ENCODE measurements around the gene HGS.
A peak's percentile ranks its signal among the peaks of the same experiment; 100 is the strongest.

The HGS gene

GRCh38 chr17:81656835-81657234 lies 27.0 kb upstream of the HGS start:
- no peak for DNase-seq

DNA sequence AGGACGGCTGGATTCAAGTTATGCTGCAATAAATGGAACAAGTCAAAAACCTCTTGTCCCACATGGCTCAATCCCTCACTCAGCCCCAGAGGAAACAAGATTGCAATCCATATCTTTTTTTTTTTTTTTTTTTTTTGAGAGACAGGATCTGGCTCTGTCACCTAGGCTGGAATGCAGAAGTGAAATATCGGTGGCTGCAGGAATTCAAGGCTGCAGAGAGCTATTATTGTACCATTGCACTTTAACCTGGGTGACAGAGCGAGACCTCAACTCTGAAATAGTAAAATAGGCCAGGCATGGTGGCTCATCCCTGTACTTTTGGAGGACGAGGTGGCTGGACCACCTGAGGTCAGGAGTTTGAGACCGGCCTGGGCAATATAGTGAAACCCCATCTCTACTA lies 24.8 kb upstream of the HGS start:
- DNase-seq, result no peak

DNA sequence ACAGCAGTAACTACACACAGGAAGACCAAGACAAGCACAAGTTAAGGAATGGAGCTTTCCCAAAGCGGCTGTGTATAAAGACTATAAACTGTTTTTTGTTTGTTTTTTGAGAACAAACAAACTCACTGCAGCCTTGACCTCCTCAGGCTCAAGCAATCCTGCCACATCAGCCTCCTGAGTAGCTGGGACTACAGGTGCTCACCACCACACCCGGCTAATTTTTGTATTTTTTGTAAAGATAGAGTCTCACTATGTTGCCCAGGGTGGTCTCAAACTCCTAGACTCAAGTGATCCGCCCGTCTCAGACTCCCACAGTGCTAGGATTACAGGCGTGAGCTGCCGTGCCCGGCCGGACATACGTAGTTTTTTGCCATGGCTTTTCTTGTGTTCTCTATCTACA lies 23.4 kb upstream of the HGS start:
- no peak for DNase-seq

GRCh38 chr17:81662002-81662401 lies 21.8 kb upstream of the HGS start:
- DNase-seq, result no peak

DNA sequence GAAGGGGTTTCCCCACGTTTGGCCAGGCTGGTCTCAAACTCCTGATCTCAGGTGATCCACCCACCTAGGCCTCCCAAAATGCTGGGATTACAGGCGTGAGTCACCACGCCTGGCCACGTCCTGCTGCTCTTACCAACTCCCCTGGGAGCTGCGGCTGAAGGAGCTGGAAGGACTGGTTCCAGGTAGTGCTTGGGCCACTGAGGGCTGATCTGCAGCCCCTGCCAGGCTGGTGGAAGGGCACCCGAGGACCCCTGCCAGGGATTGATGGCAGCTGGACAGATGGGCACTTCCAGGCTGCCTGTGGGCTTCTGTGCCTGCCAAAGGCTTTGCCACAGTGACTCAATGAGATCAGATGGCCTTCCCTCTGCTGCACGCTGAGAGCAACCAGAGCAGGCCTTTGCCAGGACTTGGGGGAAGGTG lies 19.8 kb upstream of the HGS start:
- no peak for DNase-seq

DNA sequence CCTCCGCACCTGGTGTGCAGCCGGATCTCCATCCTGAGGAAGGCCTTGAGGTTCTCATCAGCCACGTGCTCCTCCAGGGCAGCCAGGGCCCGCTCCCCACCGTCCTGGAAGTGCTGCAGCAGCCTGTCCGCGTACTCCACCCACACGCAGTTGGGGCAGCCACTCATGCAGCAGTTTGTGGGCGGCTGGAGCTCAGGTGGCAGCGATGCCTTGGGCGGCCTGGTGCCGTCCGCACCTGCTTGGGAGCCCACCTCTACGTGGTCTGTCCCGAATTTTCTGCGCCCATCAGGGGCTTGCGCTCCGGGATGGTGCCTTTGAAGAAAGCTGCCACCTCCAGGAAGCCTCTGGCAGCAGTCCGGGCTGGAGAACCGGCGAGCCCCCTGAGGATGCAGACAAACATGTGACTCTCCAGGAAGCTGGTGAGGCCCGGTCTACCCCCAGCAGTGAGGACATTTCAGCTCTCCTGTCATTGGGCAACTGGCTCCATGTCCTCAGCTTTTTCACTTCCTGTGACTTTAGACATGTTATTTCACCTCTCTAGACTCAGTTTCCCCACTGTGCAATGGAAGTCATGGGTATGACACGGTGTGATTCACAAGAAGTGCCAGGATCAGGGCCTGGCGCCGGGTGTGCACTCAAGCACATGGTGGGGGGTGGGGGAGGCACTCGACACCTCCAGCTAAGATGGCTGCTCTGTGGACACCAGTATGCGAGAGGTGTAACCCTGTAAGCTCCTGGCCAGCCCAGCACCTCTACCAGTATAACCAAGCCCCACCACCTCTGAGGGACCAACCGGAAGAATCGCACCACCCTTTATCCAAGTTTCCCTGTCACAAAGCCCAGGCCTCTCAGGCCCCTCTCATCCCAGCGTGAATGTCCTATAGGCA lies 18.4 kb upstream of the HGS start:
- DNase-seq, result peak; percentile 59

- DNase-seq, result peak; percentile 59
These were observed 17.8 kb upstream of the HGS start for GRCh38 chr17:81666092-81666341.

GRCh38 chr17:81666342-81667191 lies 17.2 kb upstream of the HGS start, which contains the start of the genes CCDC137 and OXLD1:
Gene CCDC137 (plus strand): TSS chr17:81666737. CDS start chr17:81666767, 30 bp downstream.
Gene OXLD1 (minus strand): TSS chr17:81666605. CDS start chr17:81666577, 28 bp downstream.
- DNase-seq, result peak; percentile 97

- DNase-seq, result no peak
These were observed 16.1 kb upstream of the HGS start for GRCh38 chr17:81667754-81668153.

DNA sequence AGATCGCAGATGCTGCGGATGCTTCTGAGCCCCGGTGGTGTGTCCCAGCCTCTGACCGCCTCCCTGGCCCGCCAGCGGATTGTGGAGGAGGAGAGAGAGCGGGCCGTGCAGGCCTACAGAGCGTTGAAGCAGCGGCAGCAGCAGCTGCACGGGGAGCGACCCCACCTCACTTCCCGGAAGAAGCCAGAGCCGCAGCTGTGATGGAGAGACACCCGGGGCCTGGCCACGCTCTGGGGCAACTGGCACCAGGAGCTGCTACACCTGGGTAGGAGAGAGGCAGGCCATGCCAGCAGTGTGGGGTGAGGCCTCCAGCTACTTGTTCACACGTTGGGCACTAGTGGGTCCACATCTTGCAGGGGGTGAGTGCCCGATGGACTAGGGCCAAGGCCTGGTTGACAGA lies 11.3 kb upstream of the HGS start:
- DNase-seq, result no peak

DNA sequence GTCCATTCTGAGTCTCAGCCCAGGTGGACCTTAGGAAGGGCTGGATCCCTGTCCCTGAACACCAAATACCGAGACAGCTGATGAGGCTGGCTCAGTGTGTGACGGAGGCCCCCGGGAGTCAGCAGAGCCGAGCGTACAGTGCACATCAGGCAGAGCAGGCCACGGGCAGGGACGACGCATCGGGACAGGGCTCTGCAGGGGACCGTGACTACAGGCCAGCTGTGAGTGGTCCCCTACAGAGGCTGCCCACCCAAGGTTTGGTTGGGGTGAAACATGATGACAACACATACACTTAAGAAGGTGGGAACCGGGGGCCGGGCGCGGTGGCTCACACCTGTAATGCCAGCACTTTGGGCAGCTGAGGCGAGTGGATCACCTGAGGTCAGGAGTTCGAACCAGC lies 10.9 kb upstream of the HGS start:
- no peak for DNase-seq

DNA sequence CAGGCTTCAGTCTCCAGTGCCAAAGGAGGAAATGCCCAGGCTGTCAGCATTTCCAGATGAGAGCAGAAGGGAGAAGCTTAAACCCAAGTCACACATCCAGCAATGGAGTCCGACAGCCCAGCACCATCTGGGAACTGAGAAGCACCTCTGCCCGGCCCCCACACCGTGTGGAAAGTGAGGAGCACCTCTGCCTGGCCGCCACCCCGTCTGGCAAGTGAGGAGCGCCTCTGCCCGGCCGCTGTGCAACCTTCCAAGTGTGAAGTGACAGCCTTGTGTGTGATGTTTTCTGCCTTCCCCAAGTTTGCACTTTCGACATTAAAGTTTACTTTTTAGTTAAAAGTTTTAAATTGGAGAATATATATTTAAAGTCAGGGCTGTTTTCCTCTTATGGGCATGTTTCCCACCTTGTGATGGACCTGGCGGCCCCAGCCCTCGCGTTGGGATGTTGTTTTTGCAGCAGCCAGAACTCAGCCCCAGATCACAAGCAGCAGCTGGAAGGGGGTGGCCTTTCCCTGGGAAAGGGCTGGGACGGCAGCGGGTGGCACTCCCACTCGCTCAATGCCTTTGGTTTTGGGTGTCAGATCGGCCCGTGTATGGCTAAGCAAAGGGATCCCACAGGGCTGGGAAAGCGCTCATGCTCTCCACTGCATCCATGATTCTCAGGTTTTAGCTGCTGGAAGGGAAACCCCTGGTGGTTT lies 10.1 kb upstream of the HGS start:
- no peak for DNase-seq

GRCh38 chr17:81675515-81676221 lies 8.1 kb upstream of the HGS start:
- peak; percentile 46 for DNase-seq

DNA sequence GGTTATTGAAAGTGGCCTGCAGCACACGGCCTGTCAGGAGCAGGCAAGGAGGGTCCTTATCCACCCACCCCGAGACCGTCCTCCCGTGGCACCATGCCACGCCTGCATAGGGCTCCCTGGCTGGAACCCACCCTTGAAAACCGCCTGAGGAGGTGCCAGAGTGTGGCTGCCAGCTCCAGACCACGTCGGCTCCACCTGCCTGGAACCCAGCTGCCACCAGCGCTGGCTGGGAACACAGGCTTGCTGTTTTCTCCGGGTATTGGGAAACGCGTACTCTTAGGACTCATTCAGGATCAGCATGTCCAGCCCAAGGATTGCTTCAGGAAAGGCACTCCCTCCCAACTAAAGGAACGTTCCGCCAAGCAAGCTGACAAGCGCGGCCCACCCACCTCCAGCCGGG lies 6.9 kb upstream of the HGS start:
- DNase-seq, result no peak

DNA sequence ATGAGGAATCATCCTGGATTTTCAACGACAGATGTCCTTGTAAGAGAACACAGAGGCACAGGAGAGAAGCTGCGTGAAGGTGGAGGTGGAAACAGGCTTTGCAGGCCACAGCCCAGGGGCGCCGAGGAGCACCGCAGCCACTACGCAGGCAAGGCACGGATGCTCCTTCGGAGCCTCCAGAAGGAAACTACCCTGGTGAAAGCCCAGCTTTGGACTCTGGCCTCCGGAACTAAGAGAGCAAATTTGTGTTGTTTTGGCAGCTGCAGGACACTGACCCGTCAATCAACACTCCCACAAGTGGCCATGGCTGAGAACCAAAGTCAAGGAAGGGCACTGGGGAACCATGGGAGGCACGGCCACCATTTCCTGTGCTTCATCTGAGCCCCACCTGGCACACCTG lies 3.7 kb upstream of the HGS start:
- no peak for DNase-seq

- no peak for DNase-seq
These were observed 2.1 kb upstream of the HGS start for GRCh38 chr17:81681672-81682071.

DNA sequence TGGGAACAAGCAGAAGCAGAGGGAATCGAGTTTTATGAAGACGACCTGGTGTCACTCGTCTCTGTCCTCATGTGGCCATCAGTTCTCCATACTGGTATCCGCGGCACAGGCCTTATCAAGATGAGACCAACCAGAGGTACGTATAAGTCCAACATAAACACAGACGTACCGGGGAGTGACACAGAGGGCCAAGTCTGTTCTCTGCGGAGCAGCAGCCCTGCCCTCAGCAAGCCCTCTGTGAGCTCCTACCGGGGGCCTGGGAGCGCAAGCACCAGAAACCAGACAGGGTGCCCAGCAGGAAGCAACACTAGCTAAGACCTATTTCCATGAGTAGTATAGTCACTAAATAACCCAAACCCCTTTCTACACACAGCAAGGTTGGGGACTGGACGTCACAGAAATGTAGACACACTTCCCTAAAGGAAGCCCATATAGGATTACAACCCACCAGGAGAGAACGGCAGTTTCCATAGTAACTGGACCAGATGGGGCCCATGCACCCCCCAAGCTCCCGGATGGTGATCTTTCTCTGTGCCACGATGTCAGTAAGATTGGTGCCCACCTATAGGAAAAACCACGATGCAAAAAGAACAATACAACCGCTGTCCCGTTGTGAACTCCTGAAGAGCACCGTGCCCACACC lies 1.1 kb upstream of the HGS start:
- DNase-seq, result no peak

DNA sequence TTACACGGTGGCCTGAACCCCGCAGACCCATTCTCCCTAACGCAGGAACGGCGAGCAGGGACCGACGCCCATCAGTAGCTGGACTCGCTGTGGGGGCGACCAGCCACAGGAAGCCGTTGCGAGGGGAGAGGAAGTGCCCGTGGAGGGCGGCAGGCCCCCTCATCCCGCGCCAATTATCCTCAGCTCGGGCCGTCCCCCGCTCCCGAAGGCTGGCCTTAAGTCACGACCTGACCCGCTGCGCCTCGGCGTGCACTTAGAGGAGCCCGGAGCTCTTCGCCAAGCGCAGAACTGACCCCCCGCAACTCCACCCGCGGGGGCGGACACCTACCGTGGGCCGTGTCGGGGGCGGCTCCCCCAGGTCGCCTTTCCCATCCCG lies 615 bp upstream of the HGS start:
- DNase-seq, result no peak

DNA sequence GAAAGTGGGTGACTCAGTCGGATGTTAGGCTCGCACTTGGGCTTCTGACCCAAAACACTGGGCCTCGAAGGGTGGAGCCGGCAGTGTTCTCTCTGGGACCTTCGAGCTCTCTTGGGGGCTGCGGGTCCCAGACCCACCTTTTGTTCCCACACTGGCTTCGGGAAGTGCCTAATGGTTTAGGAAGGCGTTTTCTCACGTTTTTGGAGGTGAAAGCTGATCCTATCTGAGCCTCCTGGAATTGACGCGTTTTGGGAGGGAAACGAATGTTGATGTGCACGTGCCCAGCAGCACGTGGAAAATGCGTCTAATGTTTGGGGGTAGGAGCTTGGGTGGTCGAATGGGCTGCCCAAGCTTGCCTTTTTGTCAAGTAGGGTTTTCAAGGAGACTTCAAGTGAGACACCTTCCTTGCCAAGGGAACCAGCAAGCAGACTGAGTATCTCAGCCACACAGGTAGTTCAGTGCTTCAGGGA lies 666 bp downstream of the HGS start:
- no peak for DNase-seq

GRCh38 chr17:81685108-81685507 lies 1.3 kb downstream of the HGS start:
- no peak for DNase-seq

DNA sequence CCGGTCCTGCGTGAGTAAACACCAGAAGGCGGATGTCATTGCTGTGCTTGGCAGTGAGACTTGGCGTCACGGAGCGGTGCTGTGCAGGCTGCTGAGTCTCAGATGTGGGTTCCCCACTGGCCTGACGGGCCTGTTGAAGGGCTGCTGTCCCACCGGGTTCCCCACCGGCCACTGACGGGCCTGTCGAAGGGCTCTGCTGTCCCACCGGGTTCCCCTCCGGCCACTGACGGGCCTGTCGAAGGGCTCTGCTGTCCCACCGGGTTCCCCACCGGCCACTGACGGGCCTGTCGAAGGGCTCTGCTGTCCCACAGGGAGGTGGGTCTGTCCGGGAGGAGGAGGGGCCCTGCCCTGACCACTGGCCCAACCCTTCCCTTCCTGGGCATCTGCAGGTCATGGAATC lies 2.8 kb downstream of the HGS start:
- no peak for DNase-seq
